HL-60/S4 treated with phorbol 12-myristate 13-acetate at 8.2 ng/mL for 4 days and 3 days (cell line): Measurements from ENCODE around the gene SLC35D3.
"Not testable (repeated sequence)": the region's sequence is repeated elsewhere in the genome, so short reads cannot be mapped to it uniquely, and the experiment has no call there.

ENCODE experiments used
- in situ Hi-C: fragments of 300-500 bp; cut with MboI; formaldehyde crosslinking; loops from 2 replicates; pipeline ENCODE4 v1.15.0; 2022; ENCODE audit warnings: low sequenced_read_pairs

SLC35D3 gene

DNA sequence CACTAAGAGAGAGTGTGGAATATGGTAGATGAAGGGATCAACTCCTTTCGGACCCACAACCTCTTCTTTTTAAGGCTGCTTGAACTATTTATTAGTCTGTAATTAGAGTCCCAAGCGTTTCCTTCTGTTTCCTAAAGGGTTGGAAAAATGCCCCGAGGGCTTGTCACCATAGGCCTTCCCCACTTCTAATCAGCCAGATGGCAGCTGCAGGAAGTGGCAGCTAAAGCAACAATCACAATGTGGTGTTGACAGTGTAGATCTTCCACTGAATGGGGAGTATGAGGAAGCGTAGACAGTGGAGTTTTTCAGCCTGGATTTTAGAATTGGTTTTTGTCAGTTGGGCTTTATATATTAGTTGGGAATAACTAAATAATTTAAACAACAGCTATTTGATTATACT, 40.6 kb downstream of the SLC35D3 start:
- in situ Hi-C loops: no loop called here

DNA sequence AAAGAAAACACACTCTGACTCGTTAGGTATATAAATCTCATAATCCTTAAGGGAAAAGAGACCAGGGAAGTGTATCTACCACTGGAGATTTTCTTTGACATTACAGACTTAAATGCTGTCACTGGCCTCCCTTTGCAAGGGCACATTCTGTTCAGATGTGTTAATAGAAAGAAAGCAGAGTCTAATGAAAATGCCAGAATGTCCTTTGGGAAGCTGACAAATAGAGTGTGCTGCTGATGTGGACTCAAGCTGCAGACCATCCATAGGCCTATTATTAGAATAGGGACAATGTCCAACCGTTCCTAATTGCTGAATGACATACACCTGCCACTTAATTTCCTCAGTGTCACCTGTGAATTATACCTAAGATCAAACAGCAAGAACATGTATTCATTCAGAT, 41.2 kb downstream of the SLC35D3 start:
- in situ Hi-C loops: no loop called here

- in situ Hi-C loops: no loop called here
Measured at GRCh38 chr6:136964398-136964797, 42.3 kb downstream of the SLC35D3 start.

- in situ Hi-C loops: no loop called here
Measured at GRCh38 chr6:136967876-136968752, 46.0 kb downstream of the SLC35D3 start.

DNA sequence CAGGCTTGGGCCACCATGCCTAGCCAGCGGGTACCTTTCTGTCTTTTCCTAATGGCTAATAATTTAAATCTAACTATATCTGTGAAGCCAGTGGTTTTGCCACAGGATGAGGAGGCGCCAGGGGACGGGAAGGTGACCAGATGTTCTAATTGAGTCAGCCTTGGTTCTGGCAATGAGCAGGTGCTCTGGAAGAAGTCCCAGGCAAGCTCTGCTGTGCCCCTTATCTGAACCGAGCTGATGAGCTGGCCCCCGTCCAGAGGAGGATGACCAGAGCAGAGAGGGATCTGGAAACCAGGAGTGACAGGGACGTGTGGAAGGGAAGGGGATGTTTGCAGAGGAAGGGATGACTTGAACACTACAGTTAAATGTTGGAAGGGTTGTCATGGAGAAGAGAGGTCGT, 46.7 kb downstream of the SLC35D3 start:
- in situ Hi-C loops: no loop called here

- in situ Hi-C loops: no loop called here
Measured at GRCh38 chr6:136969433-136969832, 47.3 kb downstream of the SLC35D3 start.

DNA sequence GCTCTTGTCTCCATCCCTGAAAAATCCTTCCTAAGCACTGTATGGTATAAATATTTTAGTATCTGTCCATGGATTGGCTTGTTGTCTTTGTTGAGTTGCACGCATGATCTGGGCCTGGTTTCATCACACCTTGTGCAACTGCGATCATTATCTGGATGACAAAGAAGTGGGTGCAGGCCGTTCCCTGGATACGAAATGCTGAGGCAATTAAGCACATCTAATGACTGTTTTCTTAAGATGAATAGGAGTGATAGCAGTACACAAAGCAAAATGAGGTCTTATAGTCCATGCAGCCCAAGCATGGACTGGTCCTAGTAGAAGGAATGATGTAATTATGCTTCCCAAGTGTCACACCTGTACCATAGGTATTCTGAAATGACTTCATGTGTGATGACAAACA, 47.8 kb downstream of the SLC35D3 start:
- in situ Hi-C loops: no loop called here

DNA sequence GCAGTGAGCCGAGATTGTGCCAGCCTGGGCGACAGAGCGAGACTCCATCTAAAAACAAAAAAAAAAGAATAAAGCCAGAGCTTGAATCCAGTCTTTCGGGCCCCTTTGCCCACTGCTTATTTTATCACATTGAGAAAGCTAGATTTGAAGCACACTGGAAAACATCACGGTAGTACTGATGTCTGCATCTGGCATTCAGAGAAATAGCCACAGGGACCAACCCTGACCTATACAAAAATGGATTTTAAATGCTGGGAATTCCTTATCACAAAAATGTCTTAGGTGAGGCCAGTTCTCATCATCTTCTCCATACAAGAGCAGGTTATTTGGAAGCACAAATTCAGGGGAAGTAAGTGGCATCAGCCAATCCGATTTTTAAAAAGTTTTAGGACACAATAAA, 49.5 kb downstream of the SLC35D3 start:
- in situ Hi-C loops: no loop called here

GRCh38 chr6:136973781-136974180, 51.7 kb downstream of the SLC35D3 start:
- in situ Hi-C loops: not testable (repeated sequence)
